A673 (cell line): Measurements from ENCODE around the gene GJA5. TPM values are rescaled to one million over a fixed set of nuclear protein-coding genes. Genes with fewer than 3 reads are reported as not detected.

ENCODE experiments used
- BruUV-seq: library from RNA; stranded (reverse); fragments of 400-500 nt; replicated peaks from 2 replicates; lab custom pipeline; 2021; lab: Mats Ljungman, UMichigan
- CTCF ChIA-PET: fragments of 300-600 bp; sonication (Branson Sonifier 250); formaldehyde crosslinking; loops from one replicate; lab custom pipeline; 2022; ENCODE audit warnings: antibody characterized with exemption; lab: Charles Lee
- POLR2A ChIA-PET: fragments of 300-600 bp; sonication (Branson Sonifier 250); formaldehyde crosslinking; loops from one replicate; lab custom pipeline; 2022; ENCODE audit warnings: antibody characterized with exemption; ENCODE audit not compliant: low non-redundant PET; lab: Charles Lee
- DNase-seq: peaks from one replicate; pipeline ENCODE4 v3.0.0-alpha.2; 2015; ENCODE audit warnings: low spot score
- H3K27ac ChIP-seq: fragments of 200-600 bp; sonication (generic); 2 replicates; pipeline ENCODE4 v1.5.1; 2016; ENCODE audit warnings: mixed run types, low read depth, mild to moderate bottlenecking, mixed read lengths, antibody characterized with exemption, low read length; ENCODE audit not compliant: poor library complexity, severe bottlenecking
- H3K27me3 ChIP-seq: fragments of 200-600 bp; sonication (generic); replicated peaks from 2 replicates; pipeline ENCODE4 v1.6.1; 2017; ENCODE audit warnings: mixed run types, low read depth, mild to moderate bottlenecking, mixed read lengths, antibody characterized with exemption, low read length; ENCODE audit not compliant: insufficient read depth, poor library complexity
- H3K36me3 ChIP-seq: fragments of 200-600 bp; sonication (generic); 2 replicates; pipeline ENCODE4 v1.6.1; 2016; ENCODE audit warnings: mixed run types, mild to moderate bottlenecking, mixed read lengths, antibody characterized with exemption, low read length; ENCODE audit not compliant: insufficient read depth, poor library complexity, severe bottlenecking
- H3K4me1 ChIP-seq: fragments of 200-600 bp; sonication (generic); 2 replicates; pipeline ENCODE4 v1.6.1; 2017; ENCODE audit warnings: mixed run types, mild to moderate bottlenecking, mixed read lengths, antibody characterized with exemption, low read length; ENCODE audit not compliant: insufficient read depth, poor library complexity, severe bottlenecking
- H3K4me3 ChIP-seq: fragments of 200-600 bp; sonication (generic); 2 replicates; pipeline ENCODE4 v1.5.1; 2016; ENCODE audit warnings: low read depth, mixed run types, mild to moderate bottlenecking, mixed read lengths, low read length; ENCODE audit not compliant: poor library complexity, severe bottlenecking
- H3K9me3 ChIP-seq: fragments of 200-600 bp; sonication (generic); 2 replicates; pipeline ENCODE4 v1.6.1; 2016; ENCODE audit warnings: mixed run types, low read depth, mild to moderate bottlenecking, mixed read lengths, antibody characterized with exemption, low read length; ENCODE audit not compliant: poor library complexity, severe bottlenecking
- CTCF ChIP-seq: fragments of 300-800, 200-600 bp; sonication (generic); conservative IDR thresholded peaks from 2 replicates; pipeline ENCODE4 v1.5.1; 2017; ENCODE audit warnings: low read depth, mild to moderate bottlenecking, antibody characterized with exemption, low read length, moderate library complexity, mixed read lengths
- EZH2 ChIP-seq: fragments of 200-600 bp; sonication (generic); IDR thresholded peaks from 2 replicates; pipeline ENCODE4 v1.6.1; 2017; ENCODE audit warnings: borderline replicate concordance, low read depth, mild to moderate bottlenecking, mixed read lengths, antibody characterized with exemption, low read length; ENCODE audit not compliant: poor library complexity, severe bottlenecking
- intact Hi-C: fragments of 100-400 bp; cut with micrococcal nuclease; formaldehyde crosslinking; loops from one replicate; pipeline ENCODE4 v1.10.0; 2022; ENCODE audit not compliant: unreplicated experiment
- total RNA-seq: library from RNA; stranded (reverse); gene quantifications from 2 replicates; pipeline ENCODE4 v1.2.3, GENCODE V29; 2021

GJA5 gene
- total RNA-seq, 1 experiment from 2014 or later, result not detected

GRCh38 chr1:147762233-147763024, 2.0 kb upstream of the GJA5 start:
- intact Hi-C loops, result loop anchor here (10.0 kb wide), 1 partner anchor 58 kb away; no protein-coding TSS in a partner anchor
- Histone ChIP-seq H3K27ac (no peak overlapping the region), H3K36me3 (no peaks in the 10 kb centered on the region), H3K4me3 (no peak overlapping the region), H3K27me3 (no peaks in the 10 kb centered on the region), H3K9me3 (no peaks in the 10 kb centered on the region), H3K4me1 (no peaks in the 10 kb centered on the region)
- peak; percentile 25 for DNase-seq
- BruUV-seq, result no TSS peak
- ChIA-PET CTCF (no interaction called here), POLR2A (no interaction called here)
- no peak for TF ChIP-seq EZH2
- TF ChIP-seq CTCF, result no peak

- no TSS peak for BruUV-seq
- ChIA-PET POLR2A (no interaction called here), CTCF (no interaction called here)
These were observed 1.9 kb downstream of the GJA5 start for GRCh38 chr1:147758379-147759100.

More at GRCh38 chr1:147758379-147759100, 1.9 kb downstream of the GJA5 start:
- Histone ChIP-seq H3K36me3 (no peaks in the 10 kb centered on the region), H3K4me3 (no peak overlapping the region), H3K9me3 (no peaks in the 10 kb centered on the region), H3K27me3 (no peaks in the 10 kb centered on the region), H3K4me1 (no peaks in the 10 kb centered on the region), H3K27ac (no peak overlapping the region)
- intact Hi-C loops, result no loop called here
- TF ChIP-seq EZH2 (no peak), CTCF (no peak)
- no peak for DNase-seq
